NCI-H2227 (cell line): ENCODE measurements around the gene STOML1.
A peak's percentile ranks its signal among the peaks of the same experiment; 100 is the strongest.
"Not testable (repeated sequence)": the region's sequence is repeated elsewhere in the genome, so short reads cannot be mapped to it uniquely, and the experiment has no call there.

Experiments
- DNase-seq: peaks from one replicate; lab custom pipeline; 2025; ENCODE audit not compliant: unreplicated experiment; lab: John Stamatoyannopoulos, UW

Gene STOML1

GRCh38 chr15:73965758-73966113 lies 26.4 kb downstream of the STOML1 start:
- DNase-seq = no peak

DNA sequence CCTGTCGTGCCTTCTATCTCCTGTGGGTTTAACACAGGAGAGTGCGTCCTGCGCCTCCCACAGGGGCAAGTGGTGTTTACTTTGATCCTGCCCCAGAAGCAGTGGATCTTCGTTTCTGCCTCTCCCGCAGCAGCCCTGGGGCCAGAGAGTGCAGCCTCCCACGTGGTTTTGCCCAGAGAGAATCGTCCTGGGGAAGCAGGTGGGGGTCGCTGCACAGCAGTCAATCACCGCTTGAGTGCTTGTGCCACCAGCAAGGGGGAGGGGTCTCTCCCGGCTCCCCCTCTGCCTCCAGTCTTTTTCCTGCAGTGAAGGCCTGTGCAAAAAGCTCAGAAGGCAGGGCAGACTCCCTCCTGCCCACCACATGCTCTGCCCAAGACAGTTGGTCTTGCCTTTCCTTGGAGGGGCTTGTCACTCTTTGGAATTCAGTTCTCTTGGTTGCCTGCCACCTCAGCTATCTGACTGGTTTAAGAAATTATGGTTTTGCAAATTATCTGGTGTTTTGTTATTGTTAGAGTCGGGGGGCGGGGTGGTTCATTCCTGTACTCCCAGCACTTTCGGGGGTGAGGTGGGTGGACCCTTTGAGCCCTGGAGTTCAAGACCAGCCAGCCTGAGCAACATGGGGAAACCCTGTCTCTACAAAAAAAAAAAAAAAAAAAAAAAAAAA lies 26.9 kb downstream of the STOML1 start:
- peak; percentile 48 for DNase-seq

DNA sequence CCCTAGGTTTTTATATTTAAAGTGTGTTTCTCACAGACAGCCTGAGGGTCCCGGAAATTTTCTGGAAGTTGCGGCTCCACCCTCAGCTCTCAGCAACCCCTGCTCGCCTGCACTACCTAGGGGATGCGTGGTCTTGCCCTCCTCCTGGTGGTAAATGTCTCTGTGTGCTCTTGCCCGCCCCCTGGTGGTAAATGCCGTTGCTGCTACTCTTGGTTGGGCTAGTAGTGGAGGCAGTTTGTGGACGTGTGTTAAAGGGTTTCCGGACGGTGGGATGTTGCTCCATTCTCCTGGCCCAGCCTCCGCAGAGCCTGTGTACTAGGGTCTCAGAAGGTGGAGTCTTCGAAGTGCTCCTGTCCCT lies 27.4 kb downstream of the STOML1 start:
- peak; percentile 81 for DNase-seq

DNA sequence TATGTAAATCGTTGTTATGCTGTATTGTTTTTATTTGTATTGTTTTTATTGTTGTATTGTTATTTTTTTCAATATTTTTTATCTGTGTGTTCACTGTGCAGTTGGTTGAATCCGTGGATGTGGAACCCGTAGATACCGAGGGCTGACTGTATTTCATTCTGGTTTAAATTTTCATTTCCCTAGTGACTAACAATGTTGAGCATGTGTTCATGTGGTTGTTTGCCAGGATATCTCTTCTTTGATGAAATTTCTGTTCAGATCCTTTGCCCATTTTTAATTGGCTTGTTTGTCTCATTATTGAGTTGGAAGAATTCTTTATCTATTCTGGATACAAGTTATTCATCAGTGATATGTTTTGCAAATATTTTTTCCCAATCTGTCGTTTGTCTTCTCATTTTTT lies 29.7 kb downstream of the STOML1 start:
- no peak for DNase-seq

- DNase-seq = not testable (repeated sequence)
Observed at GRCh38 chr15:73960472-73961070, 31.5 kb downstream of the STOML1 start.

- DNase-seq = no peak
Observed at GRCh38 chr15:73959801-73960200, 32.3 kb downstream of the STOML1 start.

- DNase-seq = no peak
Observed at GRCh38 chr15:73959012-73959581, 33.0 kb downstream of the STOML1 start.

GRCh38 chr15:73957785-73958184 lies 34.3 kb downstream of the STOML1 start:
- no peak for DNase-seq

DNA sequence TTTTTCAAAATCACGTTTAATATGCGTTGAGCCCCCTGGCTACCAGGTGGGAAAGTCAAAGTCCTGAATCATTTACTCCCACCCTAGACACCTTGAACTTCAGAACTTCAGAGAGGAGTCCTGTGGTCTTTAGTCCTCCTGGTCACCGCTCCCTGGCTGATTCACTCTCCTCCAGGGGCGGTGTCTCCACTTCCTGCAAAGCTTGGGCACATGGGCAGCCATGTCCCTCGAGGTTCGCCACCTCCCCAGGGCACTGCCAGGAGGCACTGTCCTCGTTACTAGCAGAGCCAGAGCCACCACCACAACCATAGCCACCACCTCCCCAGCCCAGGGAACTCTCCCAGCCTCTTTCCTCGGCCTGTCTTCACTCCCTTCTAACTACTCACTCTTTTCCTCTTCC lies 34.8 kb downstream of the STOML1 start:
- DNase-seq = no peak

- DNase-seq = no peak
Observed at GRCh38 chr15:73956743-73957135, 35.4 kb downstream of the STOML1 start.

DNA sequence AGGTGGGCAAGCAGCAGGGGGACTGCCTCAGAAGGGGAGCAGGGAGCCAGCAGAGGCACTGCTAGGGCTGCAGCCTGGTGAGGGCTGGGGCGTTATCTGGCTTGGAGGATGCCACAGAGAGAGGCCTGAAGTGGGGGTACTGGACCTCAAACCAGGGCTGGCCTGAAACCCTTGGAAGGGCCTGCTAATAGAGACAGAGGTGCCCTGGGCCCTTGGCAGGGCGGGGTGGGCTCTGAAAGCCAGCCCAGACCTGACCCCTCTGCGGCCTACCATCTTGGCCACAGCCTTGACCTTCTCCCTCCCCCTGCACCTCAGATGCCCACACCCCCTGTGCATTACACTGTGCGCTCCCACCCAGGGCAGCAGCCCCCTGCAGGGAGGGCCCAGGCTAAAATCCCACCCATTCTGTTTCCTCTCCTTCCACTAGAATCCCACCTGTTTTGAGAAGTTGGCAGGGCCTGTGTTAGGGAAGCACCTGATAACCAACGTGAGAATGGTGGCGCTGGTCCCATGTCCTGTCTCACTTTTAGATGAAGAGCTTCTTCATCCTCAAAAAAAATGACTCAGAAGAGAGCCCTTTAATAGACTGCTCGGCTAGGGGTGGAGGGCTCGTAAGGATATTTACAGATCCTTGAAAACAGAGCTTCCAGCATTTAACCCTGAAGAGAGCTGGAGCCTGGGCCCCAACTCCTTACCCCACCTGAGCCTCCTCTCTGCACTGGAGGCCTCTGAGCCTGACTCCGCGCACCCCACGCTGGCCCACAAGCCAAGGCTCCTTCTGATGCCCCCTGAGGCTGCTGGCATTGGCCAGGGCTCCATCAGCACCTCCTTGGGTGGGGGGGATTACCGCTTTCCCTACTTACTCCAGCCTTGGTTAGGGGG lies 36.0 kb downstream of the STOML1 start:
- DNase-seq = no peak

GRCh38 chr15:73955326-73955725 lies 36.8 kb downstream of the STOML1 start:
- DNase-seq = no peak

GRCh38 chr15:73954188-73955145 lies 37.6 kb downstream of the STOML1 start:
- DNase-seq = no peak

- DNase-seq = no peak
Observed at GRCh38 chr15:73952913-73953750, 39.0 kb downstream of the STOML1 start.

DNA sequence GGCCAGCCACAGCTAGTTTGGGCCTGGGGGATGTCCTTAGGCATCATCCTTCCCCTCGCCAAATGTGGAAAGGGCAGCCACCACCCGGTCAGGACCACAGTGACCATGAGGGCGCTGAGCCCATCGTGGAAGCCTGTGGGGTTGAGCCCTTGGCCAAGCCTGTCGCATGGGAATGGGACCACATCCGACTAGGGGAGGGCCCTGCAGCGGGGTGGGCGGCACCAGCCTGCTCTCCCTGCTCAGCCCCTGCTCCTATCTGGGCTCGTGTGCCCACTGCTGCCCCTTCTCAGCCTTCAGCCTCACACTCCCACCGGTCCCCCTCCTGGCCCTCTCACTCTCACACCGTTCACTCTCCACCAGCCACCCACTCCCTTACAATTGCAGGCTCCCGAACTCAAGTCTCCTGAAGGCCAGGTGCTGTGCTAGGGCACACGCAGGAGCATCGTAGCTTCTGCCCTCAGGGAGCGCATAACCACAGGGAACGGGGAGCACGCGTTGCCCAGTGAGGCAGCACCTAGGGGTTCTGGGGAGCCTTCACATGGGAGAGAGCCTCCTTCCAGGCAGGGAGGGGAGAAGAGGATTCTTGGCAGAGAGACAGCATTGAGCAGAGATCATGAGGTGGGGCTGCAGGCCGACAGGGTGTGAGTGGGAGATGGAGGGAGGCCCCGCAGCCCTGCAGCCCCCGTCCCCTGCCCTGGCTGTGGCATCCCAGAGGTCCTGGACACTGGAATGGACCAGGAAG lies 39.8 kb downstream of the STOML1 start:
- DNase-seq = no peak

GRCh38 chr15:73951601-73952000 lies 40.5 kb downstream of the STOML1 start:
- no peak for DNase-seq

- DNase-seq = peak; percentile 87
Observed at GRCh38 chr15:73950831-73951561, 41.1 kb downstream of the STOML1 start.

GRCh38 chr15:73950479-73950830 lies 41.6 kb downstream of the STOML1 start:
- no peak for DNase-seq

GRCh38 chr15:73949496-73949895 lies 42.6 kb downstream of the STOML1 start:
- no peak for DNase-seq
